Panc1 (cell line): ENCODE results near the gene SYNGR2. TPM values are rescaled to one million over a fixed set of nuclear protein-coding genes. Genes with fewer than 3 reads are reported as not detected.

Experiments used
- ATAC-seq: fragments of 200-7000 bp; cut with Tn5 transposase; 2 replicates; pipeline ENCODE4 v1.9.1; 2020; ENCODE audit warnings: mild to moderate bottlenecking, moderate library complexity
- BruUV-seq: library from RNA; stranded (reverse); fragments of 400-500 nt; replicated peaks from 2 replicates; lab custom pipeline; 2021; lab: Mats Ljungman, UMichigan
- CTCF ChIA-PET: fragments of 300-600 bp; sonication (Branson Sonifier 250); formaldehyde crosslinking; loops from one replicate; lab custom pipeline; 2022; ENCODE audit warnings: antibody characterized with exemption; lab: Charles Lee
- POLR2A ChIA-PET: fragments of 300-600 bp; sonication (Branson Sonifier 250); formaldehyde crosslinking; loops from one replicate; lab custom pipeline; 2022; ENCODE audit warnings: antibody characterized with exemption; lab: Charles Lee
- DNase-seq: peaks from one replicate; pipeline ENCODE4 v3.0.0-alpha.2; 2010; ENCODE audit warnings: low read depth, low spot score
- H3K27ac ChIP-seq: 2 replicates; pipeline ENCODE4 v1.5.1; 2011; ENCODE audit warnings: mild to moderate bottlenecking, low read length, inconsistent platforms
- H3K27me3 ChIP-seq: fragments of 200-500 bp; sonication (Bioruptor generic); 2 replicates; pipeline ENCODE4 v1.6.0; 2014; ENCODE audit warnings: low read length, inconsistent platforms; ENCODE audit not compliant: control insufficient read depth, insufficient read depth
- H3K36me3 ChIP-seq: fragments of 200-500 bp; sonication (Bioruptor generic); 2 replicates; pipeline ENCODE4 v1.5.1; 2014; ENCODE audit warnings: inconsistent platforms, mild to moderate bottlenecking, low read length, moderate library complexity; ENCODE audit not compliant: control insufficient read depth, insufficient read depth
- H3K4me1 ChIP-seq: 2 replicates; pipeline ENCODE4 v1.5.1; 2011; ENCODE audit warnings: inconsistent platforms, mild to moderate bottlenecking, low read length, moderate library complexity; ENCODE audit not compliant: control insufficient read depth, insufficient read depth
- H3K4me3 ChIP-seq, 2 experiments: 2 replicates each; pipeline ENCODE4 v1.5.1; 2011 to 2012; ENCODE audit warnings: low read depth in 2 of 2, low read length in 2 of 2, mild to moderate bottlenecking in 2 of 2, inconsistent platforms in 1 of 2, moderate library complexity in 1 of 2
- H3K9me3 ChIP-seq: fragments of 200-500 bp; sonication (Bioruptor generic); 2 replicates; pipeline ENCODE4 v1.5.1; 2014; ENCODE audit warnings: low read depth, mild to moderate bottlenecking, inconsistent platforms, low read length, moderate library complexity; ENCODE audit not compliant: control insufficient read depth, insufficient read depth
- CTCF ChIP-seq: fragments of 450-650 bp; IDR thresholded peaks from 2 replicates; pipeline ENCODE4 v1.5.1; 2017; ENCODE audit warnings: mild to moderate bottlenecking
- POLR2AphosphoS5 ChIP-seq: IDR thresholded peaks from 2 replicates; pipeline ENCODE4 v1.6.1; 2012; ENCODE audit warnings: mild to moderate bottlenecking, low read depth, low read length, moderate library complexity
- SIN3A ChIP-seq: IDR thresholded peaks from 2 replicates; pipeline ENCODE4 v1.6.1; 2012; ENCODE audit warnings: low read depth, mild to moderate bottlenecking, low read length, moderate library complexity, borderline replicate concordance; ENCODE audit not compliant: insufficient read depth
- TCF7L2 ChIP-seq: IDR thresholded peaks from 2 replicates; pipeline ENCODE4 v1.6.1; 2011; ENCODE audit warnings: mild to moderate bottlenecking, low read depth, low read length, inconsistent platforms
- in situ Hi-C: cut with HindIII; loops from 2 replicates; pipeline ENCODE4 v1.10.0; 2016; ENCODE audit warnings: low sequenced_read_pairs, low pct_unique_long_range_greater_than_20kb
- intact Hi-C: fragments of 100-400 bp; cut with micrococcal nuclease; formaldehyde crosslinking; loops from one replicate; pipeline ENCODE4 v1.10.0; 2022; ENCODE audit not compliant: unreplicated experiment
- total RNA-seq: library from RNA; stranded (reverse); gene quantifications from one replicate; pipeline ENCODE4 v1.2.1, GENCODE V29; 2021; ENCODE audit not compliant: unreplicated experiment
- TF ChIP-seq, protein P1 (sequence below), 2 experiments: IDR thresholded peaks; 2 replicates each; pipeline ENCODE4 v1.6.1; 2011 to 2012; ENCODE audit warnings: low read depth in 2 of 2, control low read depth in 1 of 2, low read length in 1 of 2, mild to moderate bottlenecking in 1 of 2, moderate library complexity in 1 of 2; ENCODE audit not compliant: insufficient read depth in 1 of 2

The SYNGR2 gene
- total RNA-seq, 1 experiment from 2014 or later: 204 TPM

GRCh38 chr17:78174346-78174869 lies 6.0 kb downstream of the SYNGR2 start:
- TSS peak; percentile 34 for BruUV-seq
- in situ Hi-C loops: no loop called here
- ChIA-PET POLR2A (interaction anchor here (0.6 kb wide), 1 partner anchor 12 kb away, joined by 7 read pairs; the partner anchor contains the start of genes AFMID and TK1), CTCF (interaction anchor here (0.6 to 1.1 kb wide), 3 partner anchors 25 to 32 kb away, joined by 3 to 6 read pairs (median 3); no protein-coding TSS in a partner anchor)
- Histone ChIP-seq H3K36me3 (no peaks in the 10 kb centered on the region; the same call in 1 of the 2 replicates), H3K9me3 (no peaks in the 10 kb centered on the region), H3K27ac (peak overlapping the region; percentile 73), H3K27me3 (no peaks in the 10 kb centered on the region), H3K4me1 (peaks cover 63% of the 10 kb centered on the region), H3K4me3 (peak overlapping the region in 1 of 2 experiments; percentile 7; a peak in 1 of 4 replicates)
- no peak for DNase-seq
- TF ChIP-seq POLR2AphosphoS5: peak; percentile 72
- TF ChIP-seq, protein P1, sequence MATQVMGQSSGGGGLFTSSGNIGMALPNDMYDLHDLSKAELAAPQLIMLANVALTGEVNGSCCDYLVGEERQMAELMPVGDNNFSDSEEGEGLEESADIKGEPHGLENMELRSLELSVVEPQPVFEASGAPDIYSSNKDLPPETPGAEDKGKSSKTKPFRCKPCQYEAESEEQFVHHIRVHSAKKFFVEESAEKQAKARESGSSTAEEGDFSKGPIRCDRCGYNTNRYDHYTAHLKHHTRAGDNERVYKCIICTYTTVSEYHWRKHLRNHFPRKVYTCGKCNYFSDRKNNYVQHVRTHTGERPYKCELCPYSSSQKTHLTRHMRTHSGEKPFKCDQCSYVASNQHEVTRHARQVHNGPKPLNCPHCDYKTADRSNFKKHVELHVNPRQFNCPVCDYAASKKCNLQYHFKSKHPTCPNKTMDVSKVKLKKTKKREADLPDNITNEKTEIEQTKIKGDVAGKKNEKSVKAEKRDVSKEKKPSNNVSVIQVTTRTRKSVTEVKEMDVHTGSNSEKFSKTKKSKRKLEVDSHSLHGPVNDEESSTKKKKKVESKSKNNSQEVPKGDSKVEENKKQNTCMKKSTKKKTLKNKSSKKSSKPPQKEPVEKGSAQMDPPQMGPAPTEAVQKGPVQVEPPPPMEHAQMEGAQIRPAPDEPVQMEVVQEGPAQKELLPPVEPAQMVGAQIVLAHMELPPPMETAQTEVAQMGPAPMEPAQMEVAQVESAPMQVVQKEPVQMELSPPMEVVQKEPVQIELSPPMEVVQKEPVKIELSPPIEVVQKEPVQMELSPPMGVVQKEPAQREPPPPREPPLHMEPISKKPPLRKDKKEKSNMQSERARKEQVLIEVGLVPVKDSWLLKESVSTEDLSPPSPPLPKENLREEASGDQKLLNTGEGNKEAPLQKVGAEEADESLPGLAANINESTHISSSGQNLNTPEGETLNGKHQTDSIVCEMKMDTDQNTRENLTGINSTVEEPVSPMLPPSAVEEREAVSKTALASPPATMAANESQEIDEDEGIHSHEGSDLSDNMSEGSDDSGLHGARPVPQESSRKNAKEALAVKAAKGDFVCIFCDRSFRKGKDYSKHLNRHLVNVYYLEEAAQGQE (IDR thresholded peaks at IDR 0.05; ENCODE audit: insufficient read depth in 1 of 2, low read depth in 2 of 2, low read length in 1 of 2): no peak
- ATAC-seq: peak; percentile 64
- intact Hi-C loops: no loop called here

DNA sequence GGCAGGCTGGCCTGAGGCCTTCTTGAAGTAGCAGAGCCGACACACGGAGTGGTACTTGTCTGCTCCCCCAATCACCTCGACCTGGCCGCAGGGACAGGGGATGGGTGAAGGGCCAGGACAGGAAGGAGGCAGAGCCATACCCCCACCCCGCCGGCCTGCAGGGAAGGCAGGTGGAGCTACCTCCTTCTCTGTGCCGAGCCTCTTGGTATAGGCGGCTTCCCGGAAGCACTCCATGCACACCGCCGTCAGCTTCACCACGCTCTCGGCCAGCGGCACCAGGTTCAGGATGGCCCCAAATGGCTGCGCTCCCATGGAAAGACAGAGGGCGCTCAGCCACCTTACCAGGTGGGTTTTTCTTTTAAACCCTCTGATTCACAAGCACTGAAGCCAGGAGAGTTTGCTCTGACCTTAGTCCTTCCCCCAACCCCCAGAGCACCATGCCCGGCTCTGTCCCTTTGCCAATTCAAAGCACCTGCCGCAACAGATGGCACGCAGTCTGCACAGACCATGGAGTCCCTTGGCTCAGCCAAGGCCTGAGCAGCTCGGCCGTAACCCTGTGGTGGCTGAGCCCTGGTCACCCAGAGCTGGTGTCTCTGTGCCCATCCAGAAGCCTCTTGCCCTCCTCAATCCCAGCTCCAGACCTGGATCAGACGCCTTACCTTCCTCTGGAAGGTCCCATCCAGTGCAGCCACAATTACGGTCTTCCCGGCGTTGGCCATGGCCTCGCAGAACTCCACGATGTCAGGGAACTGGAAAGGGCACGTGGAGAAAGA lies 6.7 kb downstream of the SYNGR2 start:
- H3K36me3 ChIP-seq: no peaks in the 10 kb centered on the region; the same call in none of the 2 replicates
- no TSS peak for BruUV-seq
- no peaks in the 10 kb centered on the region for H3K9me3 ChIP-seq
- ChIA-PET CTCF (interaction anchor here (0.6 to 1.1 kb wide), 5 partner anchors 16 to 56 kb away, joined by 3 to 6 read pairs (median 3); no protein-coding TSS in a partner anchor), POLR2A (interaction anchor here (0.6 kb wide), 2 partner anchors 40 to 522 kb away, joined by 3 to 7 read pairs; no protein-coding TSS in a partner anchor)
- ATAC-seq (peak; percentile 33), DNase-seq (no peak)
- H3K27ac ChIP-seq: peak overlapping the region; percentile 73
- no peaks in the 10 kb centered on the region for H3K27me3 ChIP-seq
- TF ChIP-seq, protein P1 (IDR thresholded peaks at IDR 0.05; ENCODE audit: insufficient read depth in 1 of 2, low read depth in 2 of 2, low read length in 1 of 2): no peak
- TF ChIP-seq POLR2AphosphoS5 (no peak; the same call in 1 of the 2 replicates), SIN3A (no peak), CTCF (no peak), TCF7L2 (no peak)
- intact Hi-C loops (loop anchor here (5.0 kb wide), 1 partner anchor 63 kb away; no protein-coding TSS in a partner anchor), in situ Hi-C loops (no loop called here)
- peaks cover 56% of the 10 kb centered on the region for H3K4me1 ChIP-seq
- peak overlapping the region in 1 of 2 experiments; percentile 7; a peak in 1 of 4 replicates for H3K4me3 ChIP-seq
